GM13977 (cell line): ENCODE measurements around the gene BEGAIN.

Source experiments
- DNase-seq: peaks from one replicate; pipeline ENCODE4 v3.0.0; 2012; ENCODE audit warnings: low spot score
- in situ Hi-C: fragments of 300-500 bp; cut with MboI; formaldehyde crosslinking; loops from one replicate; pipeline ENCODE4 v1.12.0; 2022; ENCODE audit warnings: low sequenced_read_pairs, low pct_unique_long_range_greater_than_20kb, mixed read lengths, inconsistent platforms; ENCODE audit not compliant: unreplicated experiment
- TF ChIP-seq, protein P1 (sequence below): IDR thresholded peaks from 2 replicates; pipeline ENCODE4 v1.5.1; 2012; ENCODE audit warnings: mild to moderate bottlenecking, control low read depth; ENCODE audit not compliant: insufficient read depth; ENCODE audit errors: extremely low read depth, missing control alignments

BEGAIN gene

DNA sequence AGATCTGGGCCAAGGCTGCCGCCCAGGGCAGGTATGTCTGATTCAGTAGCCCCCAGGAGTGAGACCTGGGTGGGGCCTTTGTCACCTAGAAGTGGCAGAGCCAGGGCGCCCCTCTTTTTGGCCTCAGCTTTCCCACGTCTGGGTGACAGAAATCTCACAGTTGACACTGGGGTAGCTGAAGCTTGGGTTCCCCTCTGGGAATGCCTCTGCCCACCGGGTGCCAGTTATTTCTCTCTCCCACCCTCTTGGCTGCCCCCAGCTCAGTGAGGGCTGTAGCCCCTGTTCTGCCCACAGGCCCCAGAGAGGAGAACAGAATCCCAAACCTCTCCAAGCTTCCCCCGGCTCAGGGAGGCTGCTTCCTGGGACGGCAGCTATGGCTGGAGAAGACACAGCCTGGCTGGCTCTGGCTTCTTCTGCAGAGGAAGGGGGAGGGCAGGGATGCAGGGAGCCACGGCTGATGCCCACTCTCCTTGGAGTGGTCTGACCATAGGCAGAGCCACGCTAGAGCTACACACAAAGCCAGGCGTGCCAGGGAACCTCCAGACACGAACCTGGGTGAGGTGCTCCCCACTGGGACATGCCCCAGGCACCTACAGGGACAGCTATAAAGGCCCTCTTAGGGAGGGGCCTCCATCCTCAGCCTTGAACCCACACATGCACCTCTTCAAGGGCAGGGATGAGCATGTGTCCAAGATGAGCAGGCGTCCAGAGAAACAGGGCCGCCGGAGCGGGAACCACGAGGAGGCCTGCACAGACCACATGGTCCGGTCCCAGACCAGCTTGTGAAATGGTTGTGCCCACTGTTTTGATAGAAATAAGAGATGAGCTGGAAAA is 51.7 kb downstream of the BEGAIN start:
- peak; percentile 8 for DNase-seq
- in situ Hi-C loops = no loop called here
- TF ChIP-seq, protein P1, sequence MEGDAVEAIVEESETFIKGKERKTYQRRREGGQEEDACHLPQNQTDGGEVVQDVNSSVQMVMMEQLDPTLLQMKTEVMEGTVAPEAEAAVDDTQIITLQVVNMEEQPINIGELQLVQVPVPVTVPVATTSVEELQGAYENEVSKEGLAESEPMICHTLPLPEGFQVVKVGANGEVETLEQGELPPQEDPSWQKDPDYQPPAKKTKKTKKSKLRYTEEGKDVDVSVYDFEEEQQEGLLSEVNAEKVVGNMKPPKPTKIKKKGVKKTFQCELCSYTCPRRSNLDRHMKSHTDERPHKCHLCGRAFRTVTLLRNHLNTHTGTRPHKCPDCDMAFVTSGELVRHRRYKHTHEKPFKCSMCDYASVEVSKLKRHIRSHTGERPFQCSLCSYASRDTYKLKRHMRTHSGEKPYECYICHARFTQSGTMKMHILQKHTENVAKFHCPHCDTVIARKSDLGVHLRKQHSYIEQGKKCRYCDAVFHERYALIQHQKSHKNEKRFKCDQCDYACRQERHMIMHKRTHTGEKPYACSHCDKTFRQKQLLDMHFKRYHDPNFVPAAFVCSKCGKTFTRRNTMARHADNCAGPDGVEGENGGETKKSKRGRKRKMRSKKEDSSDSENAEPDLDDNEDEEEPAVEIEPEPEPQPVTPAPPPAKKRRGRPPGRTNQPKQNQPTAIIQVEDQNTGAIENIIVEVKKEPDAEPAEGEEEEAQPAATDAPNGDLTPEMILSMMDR = no peak

DNA sequence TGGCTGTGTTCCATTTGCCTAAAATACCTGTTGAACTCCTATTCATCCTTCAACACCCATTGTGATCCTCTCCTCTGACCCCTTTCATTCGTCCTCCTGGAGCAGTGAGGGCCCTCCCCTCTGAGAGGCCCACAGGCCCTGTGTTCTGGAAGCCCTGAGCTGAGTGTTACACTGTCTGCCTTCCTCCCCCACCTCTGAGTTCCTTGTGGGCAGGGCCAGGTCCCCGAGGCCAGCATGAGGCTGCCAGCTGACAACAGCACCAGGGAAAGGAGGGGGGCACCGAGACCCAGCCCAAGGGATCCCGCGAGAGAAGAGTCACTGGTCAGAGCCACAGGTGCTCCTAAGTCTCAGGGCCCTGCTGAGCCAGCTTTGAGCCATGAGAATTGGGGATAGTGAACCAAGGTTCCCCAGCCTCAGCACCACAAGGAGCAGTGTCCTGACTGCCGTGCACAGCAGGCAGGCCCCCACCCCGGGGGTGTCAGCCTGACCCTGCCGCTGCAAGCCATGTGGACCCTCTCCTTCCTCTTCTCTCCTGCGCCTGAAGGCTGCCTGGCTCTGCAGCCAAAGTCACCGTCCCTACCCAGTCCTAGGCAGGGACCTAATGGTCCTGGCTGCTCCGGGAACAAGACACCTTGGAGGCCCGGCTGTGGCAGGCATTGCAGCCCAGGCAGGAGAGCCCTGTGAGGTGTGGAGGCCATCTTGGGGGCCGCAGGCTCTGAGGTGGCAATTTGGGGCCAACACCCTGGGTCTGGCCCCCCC is 52.5 kb downstream of the BEGAIN start:
- TF ChIP-seq, protein P1 = no peak
- in situ Hi-C loops = no loop called here
- peak; percentile 14 for DNase-seq

DNA sequence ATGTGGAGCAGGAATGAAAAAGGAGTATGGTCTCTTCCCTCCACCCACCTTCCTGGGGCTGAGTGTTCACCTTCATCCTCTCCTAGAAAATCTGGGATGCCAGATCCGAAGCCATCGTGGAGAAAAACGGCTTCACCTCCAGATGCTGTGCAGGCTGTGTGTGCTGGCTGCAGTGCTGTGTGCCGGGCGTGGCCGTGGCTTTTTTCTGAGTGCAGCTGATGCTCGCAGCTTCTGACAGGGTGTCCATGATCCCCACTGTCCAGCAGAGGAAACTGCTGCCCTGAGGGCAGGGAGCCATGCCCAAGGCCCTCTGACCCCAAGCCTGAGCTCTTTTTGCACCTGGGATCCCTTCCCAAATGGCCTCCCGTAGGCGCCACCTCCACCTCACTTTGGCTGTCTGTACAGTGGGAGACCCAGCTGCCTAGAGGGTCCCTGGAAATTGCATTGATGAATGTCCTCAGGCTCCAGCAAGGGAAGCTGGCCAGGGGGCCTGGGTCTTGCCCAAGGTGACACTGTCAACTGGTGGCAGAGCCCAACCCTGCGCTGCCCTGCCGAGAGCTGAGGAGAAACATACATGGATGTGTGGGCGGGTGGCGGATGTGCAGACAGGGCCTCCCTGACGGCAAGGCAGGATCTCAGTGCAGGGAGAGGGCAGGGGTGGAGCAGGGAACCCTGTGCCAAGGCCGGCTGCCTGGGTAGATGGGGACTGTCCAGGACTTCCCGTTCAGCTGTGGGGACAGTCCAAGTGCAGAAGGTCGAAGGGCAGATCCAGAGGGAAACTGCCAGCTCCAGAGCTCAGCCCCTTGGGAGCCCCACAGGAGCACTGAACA is 53.3 kb downstream of the BEGAIN start:
- TF ChIP-seq, protein P1 = no peak
- peak; percentile 13 for DNase-seq
- in situ Hi-C loops = no loop called here

DNA sequence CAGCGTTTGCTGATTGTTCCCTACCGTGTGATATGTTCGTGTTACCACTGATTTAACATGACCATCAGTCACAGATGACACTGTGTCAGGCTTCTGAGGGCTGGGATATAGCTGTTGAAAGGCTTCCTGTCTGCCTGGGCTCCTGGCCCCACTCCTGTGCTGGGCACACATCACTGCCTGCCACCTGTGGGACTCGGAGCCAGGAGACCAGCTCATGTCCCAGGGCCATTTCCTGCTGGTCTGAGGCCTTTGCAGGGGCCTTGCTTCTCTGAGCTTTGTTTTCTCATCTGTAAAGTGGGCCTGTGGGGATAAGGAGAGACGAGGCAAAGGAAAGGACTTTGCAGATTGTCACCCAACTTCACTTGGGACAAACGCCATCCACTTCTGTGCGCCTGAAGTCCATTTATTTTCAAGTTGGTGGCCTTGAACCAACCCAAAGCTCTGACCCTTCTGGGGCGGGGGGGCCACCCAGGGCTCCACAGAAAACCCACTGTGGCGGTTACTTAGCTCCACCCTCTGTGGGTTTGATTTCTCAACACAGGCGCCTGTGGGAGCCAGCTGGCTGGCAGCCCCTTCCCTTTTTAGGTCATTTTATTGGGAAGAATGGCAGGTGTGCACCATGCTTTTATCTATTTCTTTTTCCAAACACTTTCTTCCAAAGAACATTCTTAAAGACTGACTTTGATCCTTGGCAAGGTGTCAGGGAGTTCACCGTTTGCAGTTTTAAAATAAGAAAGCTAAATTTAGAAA is 54.1 kb downstream of the BEGAIN start:
- peak; percentile 10 for DNase-seq
- TF ChIP-seq, protein P1 = no peak
- in situ Hi-C loops = no loop called here

DNA sequence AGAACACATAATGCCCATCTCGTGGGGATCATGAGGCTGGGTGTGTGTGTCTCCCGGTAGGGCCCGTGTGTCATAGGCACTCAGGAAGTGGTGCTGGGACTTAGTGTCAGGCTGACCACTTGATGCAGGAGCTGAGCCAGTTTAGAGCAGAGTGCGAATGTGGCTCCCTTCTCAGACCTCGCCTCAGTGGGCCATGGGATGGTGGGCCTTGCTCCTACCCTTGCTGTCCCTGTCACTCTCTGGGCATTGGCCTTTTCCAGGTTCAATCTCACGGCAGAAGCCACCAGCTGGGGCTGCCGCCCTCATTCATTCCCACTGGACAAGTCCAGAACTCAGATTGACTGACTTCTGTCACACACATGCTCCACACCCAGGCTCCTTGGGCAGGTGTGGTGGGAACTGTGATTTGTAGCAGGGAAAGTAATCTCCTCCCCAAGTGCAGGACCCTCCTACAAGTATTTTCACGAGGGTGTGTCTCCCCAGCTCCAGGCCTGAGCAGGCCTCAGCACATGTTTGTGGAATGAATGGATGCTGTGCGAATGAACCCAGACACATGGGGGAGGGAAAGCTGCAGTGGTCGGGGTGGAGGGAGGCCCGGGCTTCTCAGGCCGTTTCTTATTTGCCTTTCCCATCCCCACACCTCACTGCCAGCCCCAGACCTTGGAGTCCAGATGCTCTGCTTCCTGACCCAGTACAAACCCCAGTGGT is 54.9 kb downstream of the BEGAIN start:
- no peak for DNase-seq
- TF ChIP-seq, protein P1 = no peak
- in situ Hi-C loops = no loop called here
